Measurements from ENCODE around the gene LDLRAD2.
"Not testable (repeated sequence)": the region's sequence is repeated elsewhere in the genome, so short reads cannot be mapped to it uniquely, and the experiment has no call there.

Gene LDLRAD2

DNA sequence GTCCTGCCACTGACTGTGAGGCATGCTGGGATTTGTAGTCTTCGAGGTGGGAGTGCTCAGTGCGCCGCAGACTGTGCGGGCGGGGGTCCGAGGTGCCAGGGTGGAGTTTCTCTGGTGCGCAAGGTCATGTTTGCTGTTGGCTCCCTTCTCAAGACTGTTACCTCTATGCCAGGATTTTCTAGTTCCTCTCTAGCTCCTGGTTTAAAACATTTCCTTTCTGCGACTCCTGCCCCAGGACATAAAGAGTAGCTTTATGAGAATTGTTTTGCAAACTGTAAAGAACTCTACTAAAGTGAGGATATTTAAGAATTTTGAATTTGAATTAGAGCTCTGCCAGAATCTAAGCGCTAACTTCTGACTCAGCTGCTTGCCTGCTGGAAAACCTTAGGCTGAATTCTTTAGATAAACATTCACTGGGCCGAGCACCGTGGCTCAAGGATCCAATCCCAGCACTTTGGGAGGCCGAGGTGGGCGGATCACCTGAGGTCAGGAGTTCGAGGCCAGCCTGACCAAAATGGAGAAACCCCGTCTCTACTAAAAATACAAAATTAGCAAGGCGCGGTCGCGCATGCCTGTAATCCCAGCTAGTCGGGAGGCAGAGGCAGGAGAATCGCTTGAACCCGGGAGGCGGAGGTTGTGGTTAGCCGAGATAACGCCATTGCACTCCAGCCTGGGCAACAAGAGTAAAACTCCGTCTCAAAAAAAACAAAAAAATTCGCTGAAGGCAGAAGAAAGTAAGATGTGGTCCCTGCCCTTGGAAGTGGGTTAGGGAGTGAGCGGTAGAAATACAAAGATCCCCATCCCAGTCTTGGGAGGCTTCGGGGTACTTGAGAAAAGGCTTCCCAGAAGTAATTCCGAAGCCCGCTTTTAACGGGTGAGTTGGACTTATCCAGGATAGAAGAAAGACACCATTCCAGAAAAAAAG is 28.1 kb upstream of the LDLRAD2 start:
- DNase-seq, result no peak

DNA sequence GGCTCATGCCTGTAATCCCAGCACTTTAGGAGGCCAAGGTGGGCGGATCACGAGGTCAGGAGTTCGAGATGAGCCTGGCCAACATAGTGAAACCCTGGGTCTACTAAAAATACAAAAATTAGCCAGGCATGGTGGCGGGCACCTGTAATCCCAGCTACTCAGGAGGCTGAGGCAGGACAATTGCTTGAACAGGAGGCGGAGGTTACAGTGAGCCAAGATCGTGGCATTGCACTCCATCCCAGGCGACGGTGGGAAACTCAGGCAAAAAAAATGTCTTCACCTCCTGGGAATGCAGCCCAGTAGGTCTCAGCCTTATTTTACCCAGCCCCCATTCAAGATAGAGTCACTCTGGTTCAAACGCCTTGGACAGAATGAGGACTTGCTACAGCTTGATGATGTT is 26.3 kb upstream of the LDLRAD2 start:
- not testable (repeated sequence) for DNase-seq

DNA sequence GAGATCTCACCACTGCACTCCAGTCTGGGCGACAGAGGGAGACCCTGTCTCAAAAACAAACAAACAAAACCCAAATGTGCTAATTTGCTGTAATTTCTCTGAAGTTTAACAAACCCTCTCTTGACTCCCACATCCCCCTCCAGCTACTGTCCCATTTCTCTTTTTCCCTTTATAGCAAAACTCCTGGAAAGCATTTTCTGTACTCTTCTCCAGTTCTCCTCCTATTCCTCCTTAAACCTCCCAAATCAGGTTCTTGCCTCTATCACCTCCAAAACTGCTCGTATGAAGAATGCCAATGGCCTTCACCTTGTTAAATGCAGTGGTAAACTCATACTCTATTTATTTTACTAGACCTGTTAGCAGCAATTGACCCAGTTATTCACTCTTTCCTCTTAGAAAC is 25.4 kb upstream of the LDLRAD2 start:
- DNase-seq, result no peak

DNA sequence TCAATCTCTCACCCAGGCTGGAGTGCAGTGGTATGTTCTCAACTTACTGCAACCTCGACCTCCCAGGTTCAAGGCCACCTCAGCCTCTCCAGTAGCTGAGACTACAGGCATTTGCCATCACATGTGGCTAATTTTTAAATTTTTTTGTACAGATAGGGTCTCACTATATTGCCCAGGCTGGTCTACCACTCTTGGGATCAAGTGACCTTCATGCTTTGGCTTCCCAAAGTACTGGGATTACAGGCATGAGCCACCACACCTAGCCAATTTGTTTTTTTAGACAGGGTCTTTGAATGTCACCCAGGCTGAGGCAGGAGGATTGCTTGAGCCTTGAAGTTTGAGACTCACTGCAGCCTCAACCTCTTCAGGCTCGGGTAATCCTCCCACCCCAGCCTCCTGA is 19.0 kb upstream of the LDLRAD2 start:
- no peak for DNase-seq

DNA sequence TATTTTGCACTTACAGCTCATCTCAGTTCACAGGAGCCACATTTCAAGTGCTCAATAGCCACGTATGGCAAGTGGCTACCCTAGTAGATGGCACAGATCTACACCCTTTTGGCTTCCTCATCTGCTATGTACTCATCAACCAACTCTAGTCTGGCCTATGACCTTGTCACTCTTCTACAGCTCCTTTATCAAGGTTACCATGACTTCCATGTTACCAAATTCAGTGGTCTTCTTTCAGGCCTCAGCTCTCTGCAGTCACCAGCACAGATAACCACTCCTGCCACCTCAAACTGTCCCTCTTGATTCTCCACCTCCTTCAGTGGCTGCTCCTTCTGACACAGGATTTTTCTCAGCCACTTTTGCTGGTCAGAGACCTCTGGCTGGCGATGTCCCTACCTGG is 17.4 kb upstream of the LDLRAD2 start:
- no peak for DNase-seq

DNA sequence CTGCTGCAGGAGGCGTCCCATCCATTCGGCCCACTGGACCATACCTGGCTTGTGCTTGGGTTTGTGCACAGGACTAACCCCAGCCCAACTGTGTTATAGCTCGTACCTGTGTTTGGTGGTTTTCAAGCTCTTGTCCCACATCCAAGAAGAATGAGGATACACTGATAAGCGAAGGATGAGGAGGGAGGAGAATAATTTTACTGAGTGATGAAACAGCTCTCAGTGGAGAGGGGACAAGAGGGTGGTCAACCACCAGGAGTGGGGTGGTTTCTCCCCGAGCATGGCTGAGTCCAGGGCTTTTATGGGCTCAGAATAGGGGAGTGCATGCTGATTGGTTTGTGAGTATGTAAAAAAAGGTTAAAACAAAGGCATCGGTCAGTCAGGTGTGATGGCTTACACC is 17.0 kb upstream of the LDLRAD2 start:
- no peak for DNase-seq

DNA sequence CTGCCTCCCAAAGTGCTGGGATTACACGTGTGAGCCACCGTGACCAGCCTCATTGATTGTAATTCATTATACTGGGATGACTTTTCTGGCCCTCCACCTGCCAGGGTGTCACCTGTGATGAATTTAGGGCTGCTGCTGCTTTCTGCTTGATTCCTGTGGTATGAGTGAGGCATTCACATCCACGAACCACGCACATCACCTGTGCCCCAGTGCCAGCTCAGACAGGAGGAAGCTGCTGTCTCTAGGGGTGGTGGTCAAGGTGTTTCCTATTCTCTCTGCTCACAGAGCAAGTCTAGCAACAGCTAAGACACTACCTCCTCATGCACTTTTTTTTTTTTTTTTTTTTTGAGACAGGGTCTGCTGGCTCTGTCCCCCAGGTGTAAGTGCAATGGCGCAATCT is 12.3 kb upstream of the LDLRAD2 start:
- DNase-seq, result no peak

DNA sequence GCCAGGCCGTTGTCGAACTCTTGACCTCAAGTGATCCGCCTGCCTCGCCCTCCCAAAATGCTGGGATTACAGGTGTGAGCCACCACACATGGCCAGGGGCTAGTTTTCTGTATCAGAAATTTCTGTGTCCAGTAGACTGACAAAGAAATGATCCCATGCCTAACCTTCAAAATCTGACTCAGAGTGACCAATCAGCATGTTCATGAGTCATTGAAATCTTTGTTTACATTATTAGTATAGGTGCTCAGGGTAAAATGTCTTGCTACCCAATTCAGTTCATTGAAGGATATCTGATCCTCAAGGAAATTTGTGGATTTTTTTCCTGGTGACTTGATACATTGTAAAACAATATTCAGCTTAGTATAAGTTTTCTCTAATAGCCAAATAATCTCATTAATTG is 11.0 kb upstream of the LDLRAD2 start:
- no peak for DNase-seq

DNA sequence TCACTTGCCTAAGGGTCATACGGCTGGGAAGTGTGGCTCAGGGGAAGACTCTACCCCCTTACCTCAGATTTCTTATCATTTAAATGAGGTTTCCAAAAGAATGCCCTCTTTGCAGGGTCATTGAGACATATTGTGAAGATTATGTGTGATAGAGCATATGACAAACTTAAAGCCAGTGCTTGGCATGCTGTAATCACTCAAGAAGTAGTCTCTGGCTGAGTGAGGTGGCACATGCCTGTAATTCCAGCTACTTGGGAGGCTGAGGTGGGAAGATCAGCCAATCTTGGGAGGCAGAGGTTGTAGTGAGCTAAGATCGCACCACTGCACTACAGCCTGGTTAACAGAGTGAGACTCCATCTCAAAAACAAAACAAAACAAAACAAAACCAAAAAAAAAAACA is 7.5 kb upstream of the LDLRAD2 start:
- DNase-seq, result no peak

DNA sequence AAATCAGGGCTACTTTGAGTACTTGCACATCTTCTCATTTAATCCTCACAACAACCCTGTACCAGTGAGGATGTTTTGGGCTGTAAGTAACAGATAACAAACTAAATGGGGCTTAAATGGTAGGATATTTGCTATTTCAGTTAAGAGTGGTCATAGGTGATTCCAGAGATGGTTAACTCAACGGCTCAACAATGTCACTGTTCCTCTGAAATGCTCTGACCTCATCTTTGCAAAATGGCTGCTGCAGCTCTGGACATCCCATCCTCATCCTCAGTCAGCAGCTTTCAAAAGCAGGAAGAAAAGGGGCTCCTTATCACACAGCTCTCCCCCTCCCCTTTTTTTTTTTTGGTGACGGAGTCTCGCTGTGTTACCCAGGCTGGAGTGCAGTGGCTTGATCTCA is 1.5 kb downstream of the LDLRAD2 start:
- DNase-seq, result no peak

DNA sequence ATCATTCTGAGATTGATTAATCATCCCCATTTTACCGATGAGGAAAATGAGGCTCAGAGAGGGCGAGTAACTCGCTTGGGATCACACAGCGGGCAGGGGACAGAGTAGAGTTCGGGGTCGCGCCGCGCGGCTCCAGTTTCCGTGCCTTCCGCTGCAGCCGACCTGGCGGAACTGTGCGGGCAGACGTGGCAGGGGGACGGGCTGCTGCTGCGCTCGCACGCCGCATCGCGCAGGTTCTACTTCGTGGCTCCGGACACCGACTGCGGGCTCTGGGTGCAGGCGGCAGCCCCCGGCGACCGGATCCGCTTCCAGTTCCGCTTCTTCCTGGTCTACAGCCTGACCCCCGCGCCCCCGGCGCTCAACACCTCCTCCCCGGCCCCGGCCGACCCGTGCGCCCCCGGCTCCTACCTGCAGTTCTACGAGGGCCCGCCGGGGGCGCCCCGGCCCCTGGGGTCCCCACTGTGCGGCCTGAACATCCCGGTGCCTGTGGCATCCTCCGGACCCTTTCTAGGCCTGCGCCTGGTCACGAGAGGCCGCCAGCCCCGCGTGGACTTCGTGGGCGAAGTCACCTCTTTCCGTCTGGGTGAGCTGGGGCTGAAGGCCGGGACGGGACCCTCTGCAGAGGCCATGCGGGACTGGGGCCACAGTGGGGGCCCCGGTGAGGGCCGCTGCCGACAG is 2.3 kb downstream of the LDLRAD2 start:
- DNase-seq, result no peak

DNA sequence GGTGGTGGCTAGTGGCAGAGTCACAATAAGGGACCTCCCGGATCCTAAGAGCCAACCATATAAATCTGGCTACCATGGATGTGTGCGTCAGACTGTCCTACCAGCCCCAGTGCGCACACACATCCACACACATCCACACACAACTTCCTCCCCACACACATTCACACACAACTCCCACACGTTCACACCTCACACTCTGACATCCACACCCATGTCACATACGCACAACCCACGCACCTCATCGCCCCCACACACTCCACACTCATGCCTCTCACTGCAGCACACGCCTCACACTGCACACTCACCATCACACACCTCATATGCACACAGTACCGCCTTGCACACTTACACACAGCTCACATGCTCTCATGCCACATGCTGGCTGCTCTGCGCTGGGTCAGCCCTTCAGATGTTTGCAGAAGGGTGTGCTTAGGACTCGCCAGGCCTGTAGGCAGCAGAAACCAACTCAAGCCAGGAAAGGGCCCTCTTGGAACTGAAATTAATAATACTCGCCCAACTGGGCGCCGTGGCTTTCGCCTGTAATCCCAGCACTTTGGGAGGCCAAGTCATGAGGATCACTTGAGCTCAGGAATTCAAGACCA is 3.0 kb downstream of the LDLRAD2 start:
- no peak for DNase-seq

DNA sequence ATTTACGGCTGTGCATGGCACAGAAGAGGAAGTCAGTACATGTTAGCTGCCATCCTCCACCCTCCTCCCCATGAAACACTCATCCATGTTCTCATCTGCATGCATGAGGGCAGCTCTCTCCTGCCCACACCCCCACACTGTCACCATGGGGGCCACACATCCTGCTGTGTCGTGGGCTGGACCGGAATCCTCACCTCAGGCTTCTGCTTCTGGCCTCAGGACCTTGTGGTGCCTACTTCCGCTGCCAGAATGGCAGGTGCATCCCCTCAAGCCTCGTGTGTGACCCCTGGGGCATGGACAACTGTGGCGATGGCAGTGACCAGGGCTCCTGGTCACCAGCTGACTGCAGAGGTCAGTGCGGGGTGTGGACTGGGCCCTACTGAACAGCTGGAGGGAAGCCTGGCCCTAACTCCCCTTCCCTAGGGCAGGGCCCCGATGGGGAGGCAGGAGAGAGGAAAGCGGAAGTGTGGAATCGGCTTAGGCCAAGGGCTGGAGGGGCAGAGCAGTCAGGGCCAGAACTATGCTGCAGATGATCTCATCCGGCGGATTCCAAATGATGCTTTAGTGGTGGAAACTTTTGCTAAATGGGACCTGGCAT is 3.8 kb downstream of the LDLRAD2 start:
- DNase-seq, result no peak

DNA sequence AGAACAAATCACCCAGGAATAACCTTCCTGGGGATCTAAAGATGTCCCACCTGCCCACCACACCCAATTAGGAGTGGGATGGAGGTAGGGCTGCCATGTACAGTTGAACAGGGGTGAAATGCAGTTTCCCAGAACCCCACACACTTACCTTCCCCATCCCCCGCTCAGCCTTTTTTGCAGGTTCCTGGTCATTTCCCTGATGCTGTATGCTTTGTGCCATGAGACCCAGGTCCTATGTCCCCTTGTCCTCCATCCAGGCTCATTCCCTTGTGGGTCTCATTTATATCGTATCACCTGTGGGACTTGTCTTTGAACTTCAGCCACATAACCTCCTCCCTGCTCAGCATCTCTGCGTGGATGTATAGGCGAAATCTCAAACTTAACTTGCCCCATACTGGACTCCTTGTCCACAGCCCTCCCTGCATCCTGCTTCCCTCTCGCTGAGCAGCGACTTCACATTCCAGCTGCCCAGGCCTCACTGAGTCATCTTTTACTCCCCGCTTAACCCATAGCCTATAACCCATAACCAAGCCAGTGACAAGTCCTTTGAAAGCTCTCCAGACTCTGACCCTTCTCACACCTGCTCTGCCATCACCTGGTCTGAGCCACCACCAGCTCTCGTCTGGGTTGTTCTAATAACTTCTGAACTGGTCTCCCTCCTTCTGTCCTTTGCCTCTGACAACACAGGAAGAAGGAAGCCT is 4.7 kb downstream of the LDLRAD2 start:
- no peak for DNase-seq

DNA sequence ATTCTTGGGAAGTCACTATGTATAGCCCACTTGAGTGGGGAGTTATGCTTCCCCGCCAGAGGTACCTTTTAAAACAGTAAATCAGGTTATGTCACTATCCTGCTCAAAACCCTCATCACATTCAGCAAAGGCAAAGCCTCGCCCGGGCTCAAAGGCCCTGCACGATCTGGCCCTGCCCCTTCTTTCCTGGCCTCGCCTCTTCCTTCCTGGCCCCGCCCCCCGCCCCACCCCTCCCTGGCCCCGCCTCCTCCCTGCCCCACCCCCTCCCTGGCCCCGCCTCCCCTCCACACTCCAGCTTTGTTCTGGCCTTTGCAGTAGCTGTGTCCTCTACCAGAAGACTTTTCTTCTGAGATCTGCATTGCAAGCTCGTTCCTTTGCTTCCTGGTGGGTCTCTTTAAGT is 6.6 kb downstream of the LDLRAD2 start:
- no peak for DNase-seq

DNA sequence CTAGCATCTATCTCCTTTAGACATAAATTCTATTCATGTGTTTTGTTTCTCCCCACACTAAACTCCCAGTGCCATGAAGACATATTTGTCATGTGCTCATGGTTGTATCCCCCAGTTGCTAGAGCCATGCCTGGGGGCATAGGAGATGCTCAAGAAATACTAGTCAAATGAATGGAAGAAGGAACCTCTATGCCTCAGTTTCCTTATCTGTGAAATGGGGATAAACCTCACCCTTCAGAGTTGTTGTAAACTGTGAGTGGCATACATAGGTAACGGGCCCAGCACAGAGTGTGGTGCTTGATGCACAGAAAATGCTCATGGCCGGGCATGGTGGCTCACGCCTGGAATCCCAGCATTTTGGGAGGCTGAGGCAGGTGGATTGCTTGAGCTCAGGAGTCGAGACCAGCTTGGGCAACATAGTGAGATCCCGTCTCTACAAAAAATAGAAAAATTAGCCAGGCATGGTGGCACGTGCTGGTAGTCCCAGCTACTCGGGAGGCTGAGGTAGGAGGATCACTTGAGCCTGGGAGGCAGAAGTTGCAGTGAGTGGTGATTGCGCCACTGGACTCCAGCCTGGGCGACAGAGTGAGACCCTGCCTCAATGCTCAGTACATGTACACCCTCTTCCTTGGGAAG is 8.7 kb downstream of the LDLRAD2 start:
- no peak for DNase-seq

DNA sequence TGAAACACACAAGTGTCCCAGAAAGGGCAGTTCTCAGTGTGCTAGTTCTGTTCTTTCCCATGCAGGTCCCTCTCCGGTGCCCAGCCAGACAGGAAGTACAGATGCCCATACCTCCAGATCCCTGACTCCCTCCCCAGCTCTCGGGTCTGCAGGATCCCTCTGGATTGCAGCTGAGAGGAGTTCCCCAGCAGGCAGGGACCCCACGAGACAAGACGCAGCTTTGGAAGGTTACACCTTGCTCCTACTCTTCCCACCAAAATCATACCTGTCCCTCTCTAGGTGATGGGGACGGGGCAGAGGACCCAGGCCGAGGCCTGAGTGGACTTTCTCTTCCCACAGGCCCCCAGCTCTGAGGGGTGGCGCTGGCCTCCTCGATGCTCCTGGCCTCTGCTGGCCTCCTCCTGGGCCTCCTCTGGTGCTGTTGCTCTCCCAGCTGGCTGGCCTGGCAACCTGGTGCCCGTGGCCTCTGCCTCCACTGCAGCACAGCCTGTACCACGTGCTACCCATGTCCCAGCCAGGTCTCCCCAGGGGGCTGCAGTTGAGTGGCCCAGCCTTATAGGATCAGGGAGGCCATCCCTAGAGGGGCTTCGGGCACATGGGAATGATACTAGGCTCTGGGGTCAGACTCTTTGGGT is 9.4 kb downstream of the LDLRAD2 start:
- no peak for DNase-seq

DNA sequence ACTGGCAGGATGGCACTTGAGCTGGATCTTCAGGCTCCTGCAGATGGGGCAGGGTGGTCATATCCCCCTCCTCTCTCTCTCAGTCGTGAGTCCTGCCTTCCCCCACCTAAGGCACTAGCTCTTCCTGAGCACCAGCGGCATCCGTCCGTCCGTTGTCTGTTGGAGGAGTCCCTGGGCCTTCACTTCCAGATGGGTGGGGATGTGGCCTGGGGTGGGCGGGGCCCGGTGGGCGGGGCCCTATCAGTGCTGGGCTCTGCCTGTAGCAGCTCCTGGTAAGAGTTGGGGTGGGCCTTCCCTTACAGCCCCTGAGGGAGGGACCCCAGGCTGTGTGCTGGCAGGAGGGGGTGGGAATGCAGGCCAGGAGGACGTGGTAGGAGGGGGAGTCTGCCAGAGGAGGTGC is 10.3 kb downstream of the LDLRAD2 start:
- DNase-seq, result no peak

DNA sequence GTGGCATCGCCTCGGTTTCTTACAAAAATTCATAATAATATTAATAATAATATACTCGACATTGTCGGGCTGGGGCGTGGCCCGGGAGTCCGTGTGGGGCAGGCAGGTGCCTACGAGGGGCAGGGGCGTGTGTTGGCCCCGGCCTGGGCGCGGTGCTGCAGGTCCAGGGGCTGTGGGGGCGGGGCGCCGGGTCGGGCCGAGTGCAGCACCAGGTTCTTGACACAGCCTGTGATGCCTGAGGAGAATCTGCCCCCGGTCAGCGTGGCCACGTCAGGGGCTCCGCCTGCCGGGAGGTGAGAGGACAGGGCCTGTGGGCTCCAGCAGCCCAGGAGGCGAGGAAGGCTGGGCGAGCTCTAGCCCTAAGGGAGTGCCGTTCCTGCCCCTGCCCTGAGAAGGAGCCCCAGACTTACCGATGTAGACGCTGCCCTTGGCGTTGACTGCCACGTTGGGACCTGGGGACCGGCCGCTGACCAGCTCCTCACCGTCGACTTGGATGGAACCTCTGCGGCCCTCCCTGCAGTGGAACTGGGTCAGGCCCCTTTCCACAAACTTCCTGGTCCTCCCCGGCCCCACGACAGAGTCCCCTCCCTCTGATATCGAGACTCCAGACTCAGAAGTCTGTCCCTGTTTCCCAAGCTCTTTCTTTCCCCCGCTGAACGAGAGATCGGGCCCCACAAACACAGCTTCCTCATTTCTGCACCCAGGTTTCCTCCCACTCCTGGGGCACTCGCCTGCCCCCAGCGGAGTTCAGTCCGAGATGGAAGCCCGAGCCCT is 11.3 kb downstream of the LDLRAD2 start:
- DNase-seq, result no peak

DNA sequence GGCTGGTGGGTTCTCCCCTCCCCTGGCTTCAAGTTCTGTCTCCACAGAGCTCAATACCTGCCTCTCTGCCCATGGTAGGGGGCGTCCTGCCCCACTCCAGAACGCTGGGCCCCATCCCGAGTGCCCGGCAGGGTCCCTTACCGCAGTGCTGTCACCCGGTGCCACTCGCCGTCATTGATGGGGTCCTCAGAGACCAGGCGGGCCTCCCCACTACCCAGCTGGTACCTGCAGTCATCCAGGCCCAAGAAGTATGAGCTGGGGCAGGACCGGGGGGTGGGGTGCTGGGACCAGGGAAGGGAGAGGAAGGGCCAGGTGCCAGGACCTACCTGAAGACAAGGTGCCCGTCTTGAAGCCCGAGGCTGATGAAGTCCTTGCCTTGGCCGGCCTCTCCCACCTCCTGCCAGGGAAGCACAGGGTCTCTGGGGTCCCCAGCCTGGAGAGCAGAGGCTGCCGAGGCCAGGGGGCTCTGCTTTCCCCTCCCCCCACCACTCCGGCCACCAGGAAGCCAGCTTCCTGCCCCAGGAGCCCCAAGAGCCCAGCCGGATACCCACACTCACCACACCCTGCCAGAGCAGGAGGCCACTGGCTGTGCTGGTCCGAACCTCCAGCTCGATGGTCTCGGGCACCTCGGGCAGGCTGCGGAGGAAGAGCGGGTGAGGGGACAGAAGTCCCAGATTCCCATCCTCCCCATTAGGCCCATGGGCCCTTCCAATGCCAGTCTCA is 12.1 kb downstream of the LDLRAD2 start:
- DNase-seq, result no peak

DNA sequence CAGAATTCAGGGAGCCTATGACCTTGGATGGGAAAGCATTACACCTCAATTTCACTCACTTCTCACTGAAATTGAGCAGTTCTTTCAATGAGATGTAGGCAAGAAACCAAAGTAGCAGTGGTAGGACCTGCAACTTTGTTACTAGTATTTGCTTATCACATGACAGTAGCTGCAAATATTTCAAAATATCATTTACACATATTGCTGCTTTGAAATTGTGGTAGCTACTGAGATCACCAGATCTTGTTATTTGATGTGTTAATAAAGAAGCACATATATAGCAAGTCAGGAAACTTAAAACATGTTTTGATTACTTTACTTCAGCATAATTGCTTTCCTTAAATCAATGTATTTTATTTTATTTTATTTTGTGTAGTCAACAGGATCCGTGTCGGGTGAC is 12.9 kb downstream of the LDLRAD2 start:
- no peak for DNase-seq

Measured in NCI-H2171 (cell line).